K562 (cell line): ENCODE data around the gene RPL7L1. TPM values are rescaled to one million over a fixed set of nuclear protein-coding genes. Genes with fewer than 3 reads are reported as not detected.

Source experiments
- ATF4 ChIP-seq: fragments of 450-650 bp; formaldehyde crosslinking; IDR thresholded peaks from 2 replicates; pipeline ENCODE4 v1.4.0; 2022; ENCODE audit warnings: mild to moderate bottlenecking, moderate library complexity
- CHD1 ChIP-seq: fragments of 200-600 bp; sonication (generic); IDR thresholded peaks from one replicate; pipeline ENCODE4 v1.6.1; 2012; ENCODE audit warnings: mild to moderate bottlenecking, moderate library complexity, low read length, inconsistent platforms
- ELF4 ChIP-seq: fragments of 450-650 bp; formaldehyde crosslinking; IDR thresholded peaks from 2 replicates; pipeline ENCODE4 v1.4.0; 2022; ENCODE audit warnings: missing genetic modification characterization
- ETV6 ChIP-seq, 3 experiments: fragments of 150-350 bp in 1 of 3; sonication (generic) in 1 of 3; formaldehyde crosslinking in 1 of 3; IDR thresholded peaks; 2 replicates each; pipeline versions ENCODE4 v1.6.1 to v1.8.0; 2014 to 2022; ENCODE audit warnings: borderline replicate concordance in 2 of 3, low read depth in 2 of 3, antibody characterized with exemption in 1 of 3, low read length in 1 of 3, mild to moderate bottlenecking in 1 of 3, missing genetic modification reagents in 1 of 3
- GATAD2A ChIP-seq: fragments of 450-650 bp; IDR thresholded peaks from 2 replicates; pipeline ENCODE4 v1.6.1; 2017
- HDAC1 ChIP-seq, 2 experiments: fragments of 450-650 bp; IDR thresholded peaks; 2 replicates each; pipeline ENCODE4 v1.6.1; 2016 to 2017; ENCODE audit warnings: inconsistent platforms in 1 of 2, mild to moderate bottlenecking in 1 of 2, moderate library complexity in 1 of 2
- MEF2A ChIP-seq: IDR thresholded peaks from 2 replicates; pipeline ENCODE4 v1.6.1; 2011; ENCODE audit warnings: low read depth, mild to moderate bottlenecking, low read length, moderate library complexity; ENCODE audit not compliant: control insufficient read depth
- PML ChIP-seq: IDR thresholded peaks from 2 replicates; pipeline ENCODE4 v1.6.1; 2012; ENCODE audit warnings: low read length, inconsistent platforms
- SIX5 ChIP-seq, 2 experiments: IDR thresholded peaks; 2 replicates each; pipeline ENCODE4 v1.6.1; 2011; ENCODE audit warnings: low read length in 2 of 2, borderline replicate concordance in 1 of 2, low read depth in 1 of 2, mild to moderate bottlenecking in 1 of 2, moderate library complexity in 1 of 2; ENCODE audit not compliant: insufficient read depth in 1 of 2
- SREBF1 ChIP-seq: fragments of 150-350 bp; IDR thresholded peaks from 2 replicates; pipeline ENCODE4 v1.6.1; 2014; ENCODE audit warnings: antibody characterized with exemption, low read depth, low read length, borderline replicate concordance
- STAG1 ChIP-seq: sonication (generic); formaldehyde crosslinking; IDR thresholded peaks from 2 replicates; pipeline ENCODE4 v1.5.0; 2020; ENCODE audit warnings: missing genetic modification reagents, borderline replicate concordance
- THAP7 ChIP-seq: fragments of 250-450 bp; sonication (Bioruptor Pico); IDR thresholded peaks from 2 replicates; pipeline ENCODE4 v1.5.0; 2021
- YY1 ChIP-seq, 3 experiments: IDR thresholded peaks; 2 replicates each; pipeline ENCODE4 v1.6.1; 2011; ENCODE audit warnings: low read length in 2 of 3, mild to moderate bottlenecking in 2 of 3, moderate library complexity in 2 of 3, borderline replicate concordance in 1 of 3, control low read depth in 1 of 3, low read depth in 1 of 3; ENCODE audit not compliant: insufficient read depth in 3 of 3, insufficient replicate concordance in 2 of 3, control insufficient read depth in 1 of 3, insufficient read length in 1 of 3; ENCODE audit errors: extremely low read depth in 1 of 3
- ZBTB7A ChIP-seq: IDR thresholded peaks from 2 replicates; pipeline ENCODE4 v1.6.1; 2011; ENCODE audit warnings: low read depth, mild to moderate bottlenecking, low read length, moderate library complexity, borderline replicate concordance; ENCODE audit not compliant: control insufficient read depth
- ZNF224 ChIP-seq: sonication (generic); formaldehyde crosslinking; IDR thresholded peaks from 2 replicates; pipeline ENCODE4 v1.8.0; 2022; ENCODE audit warnings: mild to moderate bottlenecking, missing genetic modification reagents
- ZNF274 ChIP-seq: IDR thresholded peaks from 2 replicates; pipeline ENCODE4 v1.6.1; 2011; ENCODE audit warnings: low read depth, mild to moderate bottlenecking, low read length, moderate library complexity, borderline replicate concordance
- ZNF436 ChIP-seq: fragments of 250-450, 450-650 bp; sonication (Bioruptor Pico); formaldehyde crosslinking; IDR thresholded peaks from 2 replicates; pipeline ENCODE4 v1.7.0; 2020; ENCODE audit warnings: mild to moderate bottlenecking
- polyA plus RNA-seq, 8 experiments: library from polyadenylated mRNA; depleted of rRNA in 4 of 8; stranded (reverse) in 5 of 8; unstranded in 3 of 8; fragments of >200 nt; fragmentation: Nextera tagmentation in 2 of 8; fragmentation: Illumina TruSeq in 1 of 8; extraction: Ambion mirVana in 2 of 8; extraction: Trizol in 1 of 8; gene quantifications; 2 replicates each; pipeline versions ENCODE4 v1.2.1 to v1.2.3, GENCODE V29; 2011 to 2014; ENCODE audit warnings: inconsistent platforms in 1 of 8, missing spikeins in 1 of 8
- total RNA-seq, 7 experiments: library from RNA; depleted of rRNA in 6 of 7; stranded (reverse); fragments of >200 nt in 6 of 7; fragmentation: Illumina TruSeq in 2 of 7; extraction: Trizol in 2 of 7; gene quantifications; 2 replicates each; pipeline versions ENCODE4 v1.2.1 to v1.2.3, GENCODE V29; 2011 to 2021; ENCODE audit warnings: low replicate concordance in 1 of 7
- TF ChIP-seq, protein P1 (sequence below): fragments of 450-650 bp; IDR thresholded peaks from 2 replicates; pipeline ENCODE4 v1.6.1; 2016; ENCODE audit warnings: low read depth, mild to moderate bottlenecking, moderate library complexity
- TF ChIP-seq, protein P2 (sequence below): fragments of 250-450 bp; sonication (Bioruptor Pico); IDR thresholded peaks from 2 replicates; pipeline ENCODE4 v1.5.0; 2020; ENCODE audit warnings: mild to moderate bottlenecking, borderline replicate concordance

The RPL7L1 gene
- total and polyA plus RNA-seq, 9 of the 15 experiments (the other 6 are each of a cell fraction or from before 2014, with no cell fraction given), result 129 to 259 (median 164) TPM

DNA sequence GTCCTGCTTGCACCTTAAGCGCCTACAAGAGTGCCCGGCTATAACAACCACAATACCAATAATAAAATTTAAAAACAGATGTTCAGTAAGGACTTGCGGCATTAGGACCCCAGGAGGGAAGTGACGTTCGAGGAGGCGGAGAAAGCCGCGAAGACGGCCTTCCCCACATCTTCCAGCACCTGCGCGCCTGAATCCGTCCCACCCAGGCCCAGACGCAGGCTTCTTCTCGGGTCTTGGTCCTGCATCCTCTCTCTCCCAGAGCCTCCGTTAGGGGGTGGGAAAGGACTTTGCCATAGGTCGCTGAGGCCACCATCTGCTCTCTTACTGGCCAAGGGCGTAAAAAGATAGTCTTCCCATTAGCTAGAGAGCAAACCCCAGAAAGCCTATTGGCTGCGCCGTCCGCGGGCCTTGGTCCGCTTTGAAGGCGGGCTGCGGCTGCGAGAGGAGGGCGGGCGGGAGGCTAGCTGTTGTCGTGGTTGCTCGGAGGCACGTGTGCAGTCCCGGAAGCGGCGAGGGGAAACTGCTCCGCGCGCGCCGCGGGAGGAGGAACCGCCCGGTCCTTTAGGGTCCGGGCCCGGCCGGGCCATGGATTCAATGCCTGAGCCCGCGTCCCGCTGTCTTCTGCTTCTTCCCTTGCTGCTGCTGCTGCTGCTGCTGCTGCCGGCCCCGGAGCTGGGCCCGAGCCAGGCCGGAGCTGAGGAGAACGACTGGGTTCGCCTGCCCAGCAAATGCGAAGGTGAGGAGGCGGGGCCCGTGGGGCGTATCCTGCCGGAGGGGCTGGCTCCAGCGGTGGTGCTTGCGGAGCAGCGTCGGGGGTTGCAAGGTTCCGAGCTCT is 49.8 kb downstream of the RPL7L1 start, which contains the start of gene CNPY3 (continued):
- TF ChIP-seq CHD1, result no peak
- peak; percentile 59; the same call in 1 of the 2 replicates for TF ChIP-seq ZBTB7A
- TF ChIP-seq STAG1, result no peak
- TF ChIP-seq, protein P1, sequence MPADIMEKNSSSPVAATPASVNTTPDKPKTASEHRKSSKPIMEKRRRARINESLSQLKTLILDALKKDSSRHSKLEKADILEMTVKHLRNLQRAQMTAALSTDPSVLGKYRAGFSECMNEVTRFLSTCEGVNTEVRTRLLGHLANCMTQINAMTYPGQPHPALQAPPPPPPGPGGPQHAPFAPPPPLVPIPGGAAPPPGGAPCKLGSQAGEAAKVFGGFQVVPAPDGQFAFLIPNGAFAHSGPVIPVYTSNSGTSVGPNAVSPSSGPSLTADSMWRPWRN, result peak; percentile 70
- TF ChIP-seq MEF2A, result no peak
- no peak for TF ChIP-seq ZNF224
- 0 out of 2 replicates have a peak, but pooled peaks have one; percentile 24 for TF ChIP-seq PML
- no peak for TF ChIP-seq ATF4 (CRISPR knock-in tag)
- TF ChIP-seq ETV6 (IDR thresholded peaks at IDR 0.05; ENCODE audit: borderline replicate concordance in 1 of 2, low read depth in 2 of 2, low read length in 1 of 2), result peak in 1 of 2 experiments; percentile 28; a peak in 1 of 4 replicates
- TF ChIP-seq ETV6 (CRISPR knock-in tag; IDR thresholded peaks at IDR 0.05; ENCODE audit: borderline replicate concordance), result no peak
- TF ChIP-seq ZNF436, result no peak
- no peak for TF ChIP-seq SREBF1
- TF ChIP-seq, protein P2, sequence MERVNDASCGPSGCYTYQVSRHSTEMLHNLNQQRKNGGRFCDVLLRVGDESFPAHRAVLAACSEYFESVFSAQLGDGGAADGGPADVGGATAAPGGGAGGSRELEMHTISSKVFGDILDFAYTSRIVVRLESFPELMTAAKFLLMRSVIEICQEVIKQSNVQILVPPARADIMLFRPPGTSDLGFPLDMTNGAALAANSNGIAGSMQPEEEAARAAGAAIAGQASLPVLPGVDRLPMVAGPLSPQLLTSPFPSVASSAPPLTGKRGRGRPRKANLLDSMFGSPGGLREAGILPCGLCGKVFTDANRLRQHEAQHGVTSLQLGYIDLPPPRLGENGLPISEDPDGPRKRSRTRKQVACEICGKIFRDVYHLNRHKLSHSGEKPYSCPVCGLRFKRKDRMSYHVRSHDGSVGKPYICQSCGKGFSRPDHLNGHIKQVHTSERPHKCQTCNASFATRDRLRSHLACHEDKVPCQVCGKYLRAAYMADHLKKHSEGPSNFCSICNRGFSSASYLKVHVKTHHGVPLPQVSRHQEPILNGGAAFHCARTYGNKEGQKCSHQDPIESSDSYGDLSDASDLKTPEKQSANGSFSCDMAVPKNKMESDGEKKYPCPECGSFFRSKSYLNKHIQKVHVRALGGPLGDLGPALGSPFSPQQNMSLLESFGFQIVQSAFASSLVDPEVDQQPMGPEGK (CRISPR knock-in tag), result no peak
- TF ChIP-seq HDAC1 (IDR thresholded peaks at IDR 0.05), result peak in 1 of 2 experiments; percentile 99; a peak in 2 of 4 replicates
- TF ChIP-seq GATAD2A, result no peak
- no peak for TF ChIP-seq THAP7 (CRISPR knock-in tag)
- TF ChIP-seq YY1 (IDR thresholded peaks at IDR 0.05; ENCODE audit: borderline replicate concordance in 1 of 3, control insufficient read depth in 1 of 3, extremely low read depth in 1 of 3, insufficient read depth in 3 of 3, insufficient read length in 1 of 3, insufficient replicate concordance in 2 of 3, low read depth in 1 of 3, low read length in 2 of 3), result peak in 1 of 3 experiments; percentile 11
- no peak; the same call in 1 of the 2 replicates for TF ChIP-seq ELF4
- TF ChIP-seq SIX5 (IDR thresholded peaks at IDR 0.05; ENCODE audit: borderline replicate concordance in 1 of 2, insufficient read depth in 1 of 2, low read depth in 1 of 2, low read length in 2 of 2), result no peak
- no peak for TF ChIP-seq ZNF274
